Renal cortex interstitium (tissue), 15 donors: ENCODE results near the gene CLTB. TPM values are rescaled to one million over a fixed set of nuclear protein-coding genes. Genes with fewer than 3 reads are reported as not detected.
A peak's percentile ranks its signal among the peaks of the same experiment; 100 is the strongest.
"Not testable (repeated sequence)": the region's sequence is repeated elsewhere in the genome, so short reads cannot be mapped to it uniquely, and the experiment has no call there.

Experiments used
- DNase-seq, 11 donors: peaks; one replicate each; pipeline ENCODE4 v3.0.0-alpha.2; 2013; ENCODE audit warnings: low read depth in 9 of 11, low spot score in 4 of 11; ENCODE audit errors: extremely low read depth in 1 of 11
- long read RNA-seq, 16 experiments: transcript quantifications; one replicate each; lab custom pipeline, GENCODE V29; 2026
- polyA plus RNA-seq, 3 donors: library from polyadenylated mRNA; unstranded; fragments of 120-200 nt; gene quantifications; one replicate each; pipeline ENCODE4 v1.2.1, GENCODE V29; 2013; ENCODE audit not compliant: insufficient read length in 3 of 3

CLTB gene
- 10 to 100 TPM; 46.6 to 57.0 (median 54.7) TPM for polyA plus RNA-seq
- long read RNA-seq, donor 1, transcript CLTB-202 (5 exons, 1,161 nt): major isoform, 15 of 16 reads
- long read RNA-seq, donor 1, partial matches to known transcripts: 0 of 16 reads
- long read RNA-seq, donor 1, other reads (novel, unspliced or antisense): 0 of 16 reads
- long read RNA-seq, donor 2, transcript CLTB-202 (5 exons, 1,161 nt): major isoform, 17 of 217 reads
- long read RNA-seq, donor 2, partial matches to known transcripts: 200 of 217 reads
- long read RNA-seq, donor 2, other reads (novel, unspliced or antisense): 0 of 217 reads
- long read RNA-seq, donor 3, transcript CLTB-202 (5 exons, 1,161 nt): major isoform, 52 of 55 reads
- long read RNA-seq, donor 3, partial matches to known transcripts: 0 of 55 reads
- long read RNA-seq, donor 3, other reads (novel, unspliced or antisense): 0 of 55 reads
- long read RNA-seq, donor 4, transcript CLTB-202 (5 exons, 1,161 nt): major isoform, 20 of 20 reads
- long read RNA-seq, donor 4, partial matches to known transcripts: 0 of 20 reads
- long read RNA-seq, donor 4, other reads (novel, unspliced or antisense): 0 of 20 reads
- long read RNA-seq, donor 5: 0 reads
- long read RNA-seq, donor 6, transcript CLTB-202 (5 exons, 1,161 nt): major isoform, 22 of 23 reads
- long read RNA-seq, donor 6, partial matches to known transcripts: 0 of 23 reads
- long read RNA-seq, donor 6, other reads (novel, unspliced or antisense): 0 of 23 reads
- long read RNA-seq, donor 7, transcript CLTB-202 (5 exons, 1,161 nt): major isoform, 21 of 29 reads
- long read RNA-seq, donor 7, partial matches to known transcripts: 6 of 29 reads
- long read RNA-seq, donor 7, other reads (novel, unspliced or antisense): 0 of 29 reads
- long read RNA-seq, donor 8: 0 reads
- long read RNA-seq, donor 9, transcript CLTB-202 (5 exons, 1,161 nt): major isoform, 34 of 34 reads
- long read RNA-seq, donor 9, partial matches to known transcripts: 0 of 34 reads
- long read RNA-seq, donor 9, other reads (novel, unspliced or antisense): 0 of 34 reads
- long read RNA-seq, donor 10, transcript CLTB-202 (5 exons, 1,161 nt): major isoform, 27 of 27 reads
- long read RNA-seq, donor 10, partial matches to known transcripts: 0 of 27 reads
- long read RNA-seq, donor 10, other reads (novel, unspliced or antisense): 0 of 27 reads
- long read RNA-seq, donor 11, transcript CLTB-202 (5 exons, 1,161 nt): major isoform, 30 of 30 reads
- long read RNA-seq, donor 11, partial matches to known transcripts: 0 of 30 reads
- long read RNA-seq, donor 11, other reads (novel, unspliced or antisense): 0 of 30 reads
- long read RNA-seq, donor 12, transcript CLTB-202 (5 exons, 1,161 nt): major isoform, 14 of 15 reads
- long read RNA-seq, donor 12, partial matches to known transcripts: 0 of 15 reads
- long read RNA-seq, donor 12, other reads (novel, unspliced or antisense): 0 of 15 reads
- long read RNA-seq, donor 13: 0 reads
- long read RNA-seq, donor 14, transcript CLTB-202 (5 exons, 1,161 nt): major isoform, 31 of 31 reads
- long read RNA-seq, donor 14, partial matches to known transcripts: 0 of 31 reads
- long read RNA-seq, donor 14, other reads (novel, unspliced or antisense): 0 of 31 reads
- long read RNA-seq, donor 15, transcript CLTB-202 (5 exons, 1,161 nt): major isoform, 8 of 8 reads
- long read RNA-seq, donor 15, partial matches to known transcripts: 0 of 8 reads
- long read RNA-seq, donor 15, other reads (novel, unspliced or antisense): 0 of 8 reads
- long read RNA-seq, donor 16, transcript CLTB-202 (5 exons, 1,161 nt): major isoform, 90 of 91 reads
- long read RNA-seq, donor 16, partial matches to known transcripts: 0 of 91 reads
- long read RNA-seq, donor 16, other reads (novel, unspliced or antisense): 0 of 91 reads

GRCh38 chr5:176415952-176416924, at the start of gene CLTB:
Gene CLTB, minus strand, starts transcription at chr5:176416539. Its CDS starts 176 bp downstream, at chr5:176416363.
- peak; percentile 61 to 88 (median 81) for DNase-seq

- DNase-seq: no peak
Observed at GRCh38 chr5:176463113-176463764, 46.9 kb upstream of the CLTB start.

- no peak for DNase-seq
Observed at GRCh38 chr5:176461349-176461748, 45.0 kb upstream of the CLTB start.

- no peak for DNase-seq
Observed at GRCh38 chr5:176458904-176459561, 42.7 kb upstream of the CLTB start.

GRCh38 chr5:176454724-176455394, 38.5 kb upstream of the CLTB start:
- no peak for DNase-seq

GRCh38 chr5:176450077-176450476, 33.7 kb upstream of the CLTB start:
- DNase-seq: no peak

- DNase-seq: peak; percentile 95 to 98 (median 96)
Observed at GRCh38 chr5:176447978-176448608, 31.8 kb upstream of the CLTB start, which contains the start of gene FAF2. Gene FAF2, plus strand, starts transcription at chr5:176448385. Its CDS starts 23 bp downstream, at chr5:176448408.

GRCh38 chr5:176447591-176447977, 31.2 kb upstream of the CLTB start:
- DNase-seq: peak in 1 of 11 donors; percentile 36

GRCh38 chr5:176446884-176447590, 30.7 kb upstream of the CLTB start:
- DNase-seq: peak in 2 of 11 donors; percentile 10 to 15

GRCh38 chr5:176446028-176446665, 29.8 kb upstream of the CLTB start:
- DNase-seq: no peak

GRCh38 chr5:176444742-176445141, 28.4 kb upstream of the CLTB start:
- DNase-seq: no peak

- DNase-seq: not testable (repeated sequence)
Observed at GRCh38 chr5:176442911-176443310, 26.6 kb upstream of the CLTB start.

GRCh38 chr5:176441921-176442323, 25.6 kb upstream of the CLTB start:
- DNase-seq: peak in 1 of 11 donors; percentile 16
